Heart right ventricle (tissue), 16 donors: ENCODE results near the gene TPRG1L. TPM values are rescaled to one million over a fixed set of nuclear protein-coding genes. Genes with fewer than 3 reads are reported as not detected.

Source experiments
- ATAC-seq, 8 donors: fragments of 200-7000 bp; cut with Tn5 transposase; one replicate each; pipeline ENCODE4 v1.9.1; 2020; ENCODE audit warnings: mild to moderate bottlenecking in 8 of 8, moderate library complexity in 8 of 8, moderate number of reproducible peaks in 1 of 8
- DNase-seq, 2 donors: peaks; one replicate each; pipeline ENCODE4 v3.0.0-alpha.2; 2020
- H3K27ac ChIP-seq, 10 donors: fragments of 200-600 bp; sonication (generic) in 2 of 10; one replicate each; pipeline versions ENCODE4 v1.5.0 to v1.8.0; 2020 to 2022; ENCODE audit warnings: mild to moderate bottlenecking in 3 of 10
- H3K27me3 ChIP-seq, 7 donors: fragments of 200-600 bp; one replicate each; pipeline ENCODE4 v1.8.0; 2021 to 2022; ENCODE audit warnings: mild to moderate bottlenecking in 2 of 7
- H3K36me3 ChIP-seq, 9 donors: fragments of 200-600 bp; sonication (generic) in 1 of 9; one replicate each; pipeline versions ENCODE4 v1.5.0 to v1.8.0; 2020 to 2022; ENCODE audit warnings: mild to moderate bottlenecking in 2 of 9
- H3K4me1 ChIP-seq, 9 donors: fragments of 200-600 bp; sonication (generic) in 1 of 9; one replicate each; pipeline versions ENCODE4 v1.5.0 to v1.8.0; 2020 to 2022; ENCODE audit warnings: mild to moderate bottlenecking in 4 of 9
- H3K4me3 ChIP-seq, 10 donors: fragments of 200-600 bp; sonication (generic) in 2 of 10; one replicate each; pipeline versions ENCODE4 v1.5.0 to v1.8.0; 2020 to 2022; ENCODE audit warnings: mild to moderate bottlenecking in 7 of 10, moderate library complexity in 2 of 10
- H3K9me3 ChIP-seq, 11 donors: fragments of 200-600 bp in 10 of 11; sonication (generic) in 2 of 11; one replicate each; pipeline versions ENCODE4 v1.5.0 to v1.8.0; 2013 to 2022; ENCODE audit warnings: mild to moderate bottlenecking in 2 of 11, control low read depth in 1 of 11, moderate library complexity in 1 of 11
- WGBS, 2 donors: extraction: QIAGEN DNeasy Blood & Tissue Kit; methylation state at CpG; one replicate each; pipeline ENCODE4 v1.1.7; 2013; ENCODE audit warnings: inconsistent platforms in 1 of 2; 5-methylcytosine and 5-hydroxymethylcytosine counted together
- intact Hi-C, 10 donors: fragments of 100-400 bp; cut with DNase I; formaldehyde crosslinking; loops; one replicate each; pipeline versions ENCODE4 v1.11.1 to v1.14.2; 2022
- polyA plus RNA-seq, 2 donors: library from polyadenylated mRNA; stranded (reverse); fragments of 200-250 nt; gene quantifications; one replicate each; pipeline ENCODE4 v1.2.3, GENCODE V29; 2013
- total RNA-seq, 10 donors: library from RNA; stranded (reverse); fragmentation: NEBNext Ultra II Directional in 3 of 10; extraction: Animal tissue kit (Norgen Biotek cat#: 25700) in 3 of 10; gene quantifications; one replicate each; pipeline versions ENCODE4 v1.2.1 to v1.2.4, GENCODE V29; 2021 to 2023
- TF ChIP-seq, protein P1 (sequence below), 9 donors: fragments of 200-600 bp; sonication (generic) in 2 of 9; IDR thresholded peaks; one replicate each; pipeline versions ENCODE4 v1.5.0 to v1.8.0; 2021 to 2022; ENCODE audit warnings: antibody characterized with exemption in 9 of 9, mild to moderate bottlenecking in 5 of 9, moderate library complexity in 1 of 9
- donor health status: Arrhythmogenic right ventricular cardiomyopathy.
- donor health status: ischemic (EF 13 %, LVEDD 7.1; RV severe dilation, severe dysfunction).
- donor health status: healthy with polysubstance abuse.
- donor health status: DM: no; HTN: yes; CAD: no.
- donor health status: DM: no; HTN: no; CAD: no.
- donor health status: ischemic (EF 25% LVEDD 6.9; RV normal size, moderate dysfunction).
- donor health status: ischemic (EF 25% LVEDD 5.7; RV mildly dilated, moderate dysfunction).
- donor health status: healthy.
- donor health status: DM: yes; HTN: yes; CAD: no.
- donor health status: Ischemic cardiomyopathy.
- donor health status: ischemic (EF 35%, LVEDD 5.7; RV mildly dilated, moderate dysfunction).
- donor health status: nonischemic (EF 11% LVEDD 7.7; RV severe dilation, severe dysfunction).
- donor health status: DM: yes; HTN: yes; CAD: no.
- donor health status: PGD.
- donor health status: ischemic (EF 29% LVEDD 5.4; RV normal size, mild dysfunction).
- donor health status: nonischemic (EF 23%, LVEDD 6.1; RV moderate dilation, normal function).

Gene TPRG1L
- total and polyA plus RNA-seq, 12 donors = 15.1 to 60.7 (median 49.0) TPM

DNA sequence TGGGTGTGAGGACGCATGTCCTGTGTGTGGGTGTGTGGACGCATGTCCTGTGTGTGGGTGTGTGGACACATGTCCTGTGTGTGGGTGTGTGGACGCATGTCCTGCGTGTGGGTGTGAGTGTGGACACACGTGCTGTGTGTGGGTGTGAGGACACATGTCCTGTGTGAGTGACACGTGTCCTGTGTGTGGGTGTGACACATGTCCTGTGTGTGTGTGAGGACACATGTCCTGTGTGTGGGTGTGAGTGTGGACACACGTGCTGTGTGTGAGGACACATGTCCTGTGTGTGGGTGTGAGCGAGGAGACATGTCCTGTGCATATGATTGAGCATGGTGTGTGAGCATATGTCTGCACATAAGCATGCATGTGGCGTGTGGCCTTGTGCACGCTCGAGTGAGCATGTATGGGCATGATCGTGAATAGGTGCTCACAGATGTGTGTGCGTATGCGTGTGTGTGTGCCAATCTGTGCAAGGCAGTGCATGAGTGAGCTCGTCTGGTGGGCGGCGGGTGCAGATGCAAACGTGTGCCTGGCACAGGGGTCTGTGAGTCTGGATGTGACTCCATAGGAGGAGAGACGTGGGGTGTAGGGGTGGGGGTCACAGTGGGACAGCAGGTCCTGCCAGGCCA, 38.8 kb upstream of the TPRG1L start:
- Histone ChIP-seq H3K4me3 (no peak overlapping the region), H3K4me1 (peaks cover 0 to 20% (median 5%) of the 10 kb centered on the region in 9 donors), H3K9me3 (no peaks in the 10 kb centered on the region), H3K27ac (no peak overlapping the region), H3K36me3 (no peaks in the 10 kb centered on the region), H3K27me3 (peaks cover 0 to 7% (median 0%) of the 10 kb centered on the region in 7 donors)
- ATAC-seq = no peak
- TF ChIP-seq, protein P1, sequence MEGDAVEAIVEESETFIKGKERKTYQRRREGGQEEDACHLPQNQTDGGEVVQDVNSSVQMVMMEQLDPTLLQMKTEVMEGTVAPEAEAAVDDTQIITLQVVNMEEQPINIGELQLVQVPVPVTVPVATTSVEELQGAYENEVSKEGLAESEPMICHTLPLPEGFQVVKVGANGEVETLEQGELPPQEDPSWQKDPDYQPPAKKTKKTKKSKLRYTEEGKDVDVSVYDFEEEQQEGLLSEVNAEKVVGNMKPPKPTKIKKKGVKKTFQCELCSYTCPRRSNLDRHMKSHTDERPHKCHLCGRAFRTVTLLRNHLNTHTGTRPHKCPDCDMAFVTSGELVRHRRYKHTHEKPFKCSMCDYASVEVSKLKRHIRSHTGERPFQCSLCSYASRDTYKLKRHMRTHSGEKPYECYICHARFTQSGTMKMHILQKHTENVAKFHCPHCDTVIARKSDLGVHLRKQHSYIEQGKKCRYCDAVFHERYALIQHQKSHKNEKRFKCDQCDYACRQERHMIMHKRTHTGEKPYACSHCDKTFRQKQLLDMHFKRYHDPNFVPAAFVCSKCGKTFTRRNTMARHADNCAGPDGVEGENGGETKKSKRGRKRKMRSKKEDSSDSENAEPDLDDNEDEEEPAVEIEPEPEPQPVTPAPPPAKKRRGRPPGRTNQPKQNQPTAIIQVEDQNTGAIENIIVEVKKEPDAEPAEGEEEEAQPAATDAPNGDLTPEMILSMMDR (IDR thresholded peaks at IDR 0.05) = no peak
- 89 to 91% methylated on average over 19 of the region's 19 CpGs for WGBS, 2 donors
- intact Hi-C loops = no loop called here
- no peak for DNase-seq

- Histone ChIP-seq H3K4me3 (no peak overlapping the region), H3K9me3 (no peaks in the 10 kb centered on the region), H3K27me3 (peaks cover 0 to 10% (median 0%) of the 10 kb centered on the region in 7 donors), H3K36me3 (no peaks in the 10 kb centered on the region), H3K4me1 (peaks cover 0 to 16% (median 5%) of the 10 kb centered on the region in 9 donors), H3K27ac (no peak overlapping the region)
- WGBS, 2 donors = 81 to 82% methylated on average over 24 of the region's 24 CpGs
- intact Hi-C loops = no loop called here
- TF ChIP-seq, protein P1 (IDR thresholded peaks at IDR 0.05) = no peak
- no peak for DNase-seq
- ATAC-seq = no peak
These were observed 37.6 kb upstream of the TPRG1L start for GRCh38 chr1:3586986-3587759.

DNA sequence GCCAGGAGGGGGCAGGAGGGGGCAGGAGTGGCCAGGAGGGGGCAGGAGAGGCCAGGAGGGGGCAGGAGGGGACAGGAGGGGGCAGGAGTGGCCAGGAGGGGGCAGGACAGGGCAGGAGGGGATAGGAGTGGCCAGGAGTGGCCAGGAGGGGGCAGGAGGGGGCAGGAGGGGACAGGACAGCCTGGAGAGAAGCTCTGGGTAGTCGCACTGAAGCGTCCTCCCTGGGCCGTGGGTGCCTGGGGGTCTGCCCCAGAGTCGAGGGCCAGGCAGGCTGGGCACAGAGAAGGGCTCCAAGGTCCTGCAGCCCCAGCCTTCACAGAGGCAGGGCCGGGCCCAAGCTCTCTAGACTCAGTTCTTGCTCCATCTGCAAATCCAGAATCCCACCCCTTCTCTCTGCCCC, 36.4 kb upstream of the TPRG1L start:
- TF ChIP-seq, protein P1 (IDR thresholded peaks at IDR 0.05) = no peak
- Histone ChIP-seq H3K9me3 (no peaks in the 10 kb centered on the region), H3K27ac (no peak overlapping the region), H3K27me3 (peaks cover 0 to 9% (median 0%) of the 10 kb centered on the region in 7 donors), H3K36me3 (no peaks in the 10 kb centered on the region), H3K4me1 (peaks cover 0 to 16% (median 5%) of the 10 kb centered on the region in 9 donors), H3K4me3 (no peak overlapping the region)
- intact Hi-C loops = no loop called here
- ATAC-seq (no peak), DNase-seq (no peak)
- 92 to 96% methylated on average over 3 to 5 of the region's 5 CpGs for WGBS, 2 donors

- 39 to 42% methylated on average over 27 of the region's 27 CpGs for WGBS, 2 donors
- H3K27me3 ChIP-seq = peaks cover 0 to 9% (median 0%) of the 10 kb centered on the region in 7 donors
- H3K9me3 ChIP-seq = no peaks in the 10 kb centered on the region
- peak in 6 of 8 donors; percentile 46 to 72 (median 60) for ATAC-seq
- intact Hi-C loops = no loop called here
- no peaks in the 10 kb centered on the region for H3K36me3 ChIP-seq
- no peak overlapping the region for H3K4me3 ChIP-seq
- peaks cover 0 to 16% (median 5%) of the 10 kb centered on the region in 9 donors for H3K4me1 ChIP-seq
- no peak for DNase-seq
- no peak overlapping the region for H3K27ac ChIP-seq
- TF ChIP-seq, protein P1 (IDR thresholded peaks at IDR 0.05) = no peak
These were observed 34.6 kb upstream of the TPRG1L start for GRCh38 chr1:3590139-3590763.
